K562 (cell line): ENCODE results near the gene GSS. TPM values are rescaled to one million over a fixed set of nuclear protein-coding genes. Genes with fewer than 3 reads are reported as not detected.

ENCODE experiments used
- ATAC-seq: fragments of 200-7000 bp; cut with Tn5 transposase; 3 replicates; pipeline ENCODE4 v1.9.1; 2020; ENCODE audit warnings: moderate library complexity
- BruUV-seq: library from RNA; stranded (reverse); fragments of 400-500 nt; replicated peaks from 2 replicates; lab custom pipeline; 2021; lab: Mats Ljungman, UMichigan
- CTCF ChIA-PET: fragments of 300-600 bp; formaldehyde crosslinking; extraction: SDS; loops from one replicate; lab custom pipeline; 2021; ENCODE audit warnings: low intra/inter-chr PET ratio; lab: Yijun Ruan, JAX
- POLR2A ChIA-PET: fragments of 300-600, 350-650 bp; sonication (Branson Sonifier 250); formaldehyde crosslinking; extraction: SDS; loops from one replicate; lab custom pipeline; 2021; ENCODE audit warnings: antibody characterized with exemption, inconsistent platforms; lab: Yijun Ruan, JAX
- DNase-seq, 4 experiments: peaks; one replicate each; pipeline versions ENCODE4 v3.0.0 to v3.0.0-alpha.2; 2011 to 2018; ENCODE audit warnings: low spot score in 3 of 4, mixed read lengths in 3 of 4; ENCODE audit errors: extremely low read depth in 1 of 4
- FAIRE-seq: peaks from 2 replicates; lab custom pipeline; 2011; peaks lifted over from hg19 to GRCh38; lab: Jason Lieb, UNC
- H2AFZ ChIP-seq: 2 replicates; pipeline ENCODE4 v1.6.0; 2011; ENCODE audit warnings: low read depth, low read length, control low read depth, inconsistent platforms
- H3K27ac ChIP-seq: fragments of 200-600 bp; 3 replicates; pipeline ENCODE4 v1.8.0; 2011; ENCODE audit warnings: low read depth, mild to moderate bottlenecking, control low read depth, inconsistent platforms, low read length, moderate library complexity, mixed read lengths; ENCODE audit errors: extremely low read depth
- H3K27me3 ChIP-seq, 2 experiments: fragments of 300-600 bp in 1 of 2; 2 replicates in 1 of 2; 3 replicates in 1 of 2; pipeline versions ENCODE4 v1.6.0 to v1.8.0; 2011; ENCODE audit warnings: inconsistent platforms in 2 of 2, low read length in 2 of 2, mild to moderate bottlenecking in 1 of 2, mixed read lengths in 1 of 2, moderate library complexity in 1 of 2; ENCODE audit not compliant: control insufficient read depth in 2 of 2, insufficient read depth in 2 of 2
- H3K36me3 ChIP-seq: fragments of 300-600 bp; 3 replicates; pipeline ENCODE4 v1.8.0; 2011; ENCODE audit warnings: mild to moderate bottlenecking, low read length, inconsistent platforms; ENCODE audit not compliant: control insufficient read depth, insufficient read depth
- H3K4me1 ChIP-seq, 2 experiments: fragments of 200-600 bp in 1 of 2; replicated peaks in 1 of 2; 2 replicates in 1 of 2; 3 replicates in 1 of 2; pipeline versions ENCODE4 v1.5.1 to v1.8.0; 2011; ENCODE audit warnings: inconsistent platforms in 2 of 2, low read length in 2 of 2, mild to moderate bottlenecking in 1 of 2, mixed read lengths in 1 of 2, moderate library complexity in 1 of 2; ENCODE audit not compliant: control insufficient read depth in 2 of 2, insufficient read depth in 2 of 2
- H3K4me2 ChIP-seq: 2 replicates; pipeline ENCODE4 v1.6.1; 2011; ENCODE audit warnings: low read length, control low read depth, inconsistent platforms, mixed read lengths; ENCODE audit not compliant: insufficient read depth
- H3K4me3 ChIP-seq: fragments of 200-600 bp; sonication (generic), shearing (Covaris generic); 2 replicates; pipeline ENCODE4 v1.5.1; 2016; ENCODE audit warnings: control low read depth, inconsistent platforms
- H3K79me2 ChIP-seq: fragments of 200-600 bp; 3 replicates; pipeline ENCODE4 v1.8.0; 2011; ENCODE audit warnings: low read length, inconsistent platforms; ENCODE audit not compliant: control insufficient read depth, insufficient read depth
- H3K9ac ChIP-seq, 2 experiments: 2 replicates each; pipeline versions ENCODE4 v1.6.0 to v1.6.1; 2011; ENCODE audit warnings: low read depth in 2 of 2, low read length in 2 of 2, control low read depth in 1 of 2, inconsistent platforms in 1 of 2, mild to moderate bottlenecking in 1 of 2, mixed read lengths in 1 of 2; ENCODE audit not compliant: insufficient read depth in 1 of 2
- H3K9me1 ChIP-seq: one replicate; pipeline ENCODE4 v1.6.0; 2011; ENCODE audit warnings: inconsistent platforms, mild to moderate bottlenecking, low read length, moderate library complexity; ENCODE audit not compliant: control insufficient read depth, insufficient read depth
- H3K9me3 ChIP-seq: replicated peaks from 2 replicates; pipeline ENCODE4 v1.5.1; 2011; ENCODE audit warnings: low read depth, low read length, inconsistent platforms; ENCODE audit not compliant: control insufficient read depth, insufficient read depth
- H4K20me1 ChIP-seq: replicated peaks from 2 replicates; pipeline ENCODE4 v1.6.1; 2011; ENCODE audit warnings: low read length, inconsistent platforms, mixed read lengths; ENCODE audit not compliant: control insufficient read depth, insufficient read depth
- C11orf30 ChIP-seq: fragments of 450-650 bp; IDR thresholded peaks from 2 replicates; pipeline ENCODE4 v1.6.1; 2016; ENCODE audit warnings: low read depth, mild to moderate bottlenecking
- DPF2 ChIP-seq: fragments of 450-650 bp; IDR thresholded peaks from 2 replicates; pipeline ENCODE4 v1.6.1; 2016
- PHF20 ChIP-seq: fragments of 450-650 bp; IDR thresholded peaks from 2 replicates; pipeline ENCODE4 v1.6.1; 2018; ENCODE audit not compliant: partially characterized antibody
- PHF8 ChIP-seq: fragments of 200-600 bp; sonication (generic); IDR thresholded peaks from 2 replicates; pipeline ENCODE4 v1.6.1; 2012; ENCODE audit warnings: mixed run types, mild to moderate bottlenecking, inconsistent platforms, low read length, moderate library complexity, borderline replicate concordance
- RBM39 ChIP-seq: fragments of 200-400 bp; formaldehyde crosslinking; optimal IDR thresholded peaks from 2 replicates; pipeline ENCODE3; 2018; ENCODE audit warnings: low read depth, low read length
- TAL1 ChIP-seq: fragments of 450-650 bp; IDR thresholded peaks from 2 replicates; pipeline ENCODE4 v1.6.1; 2016; ENCODE audit warnings: mild to moderate bottlenecking
- USF2 ChIP-seq: sonication (generic); formaldehyde crosslinking; IDR thresholded peaks from 2 replicates; pipeline ENCODE4 v1.5.0; 2020; ENCODE audit warnings: missing genetic modification reagents
- ZNF143 ChIP-seq: sonication (generic); formaldehyde crosslinking; IDR thresholded peaks from 2 replicates; pipeline ENCODE4 v1.9.0; 2022; ENCODE audit warnings: mild to moderate bottlenecking, missing genetic modification reagents
- ZNF584 ChIP-seq: fragments of 200-800 bp; sonication (Bioruptor generic); IDR thresholded peaks from 2 replicates; pipeline ENCODE4 v1.6.1; 2016; ENCODE audit warnings: low read depth, mild to moderate bottlenecking, missing genetic modification characterization, missing compliant biosample characterization
- WGBS: fragments of 100-300 bp; shearing (Covaris generic); methylation state at CpG from one replicate; pipeline ENCODE4 v1.1.6; 2016; ENCODE audit warnings: low coverage, mixed read lengths; ENCODE audit not compliant: insufficient coverage; ENCODE audit errors: missing lambda C conversion rate; 5-methylcytosine and 5-hydroxymethylcytosine counted together
- in situ Hi-C: fragments of 300-500 bp; cut with MboI; formaldehyde crosslinking; loops from 4 replicates; pipeline ENCODE4 v1.15.0; 2018; ENCODE audit warnings: inconsistent platforms, mixed read lengths
- intact Hi-C: fragments of 100-400 bp; cut with micrococcal nuclease; formaldehyde crosslinking; loops from 2 replicates; pipeline ENCODE4 v1.14.2; 2022
- polyA plus RNA-seq, 8 experiments: library from polyadenylated mRNA; depleted of rRNA in 4 of 8; stranded (reverse) in 5 of 8; unstranded in 3 of 8; fragments of >200 nt; fragmentation: Nextera tagmentation in 2 of 8; fragmentation: Illumina TruSeq in 1 of 8; extraction: Ambion mirVana in 2 of 8; extraction: Trizol in 1 of 8; gene quantifications; 2 replicates each; pipeline versions ENCODE4 v1.2.1 to v1.2.3, GENCODE V29; 2011 to 2014; ENCODE audit warnings: inconsistent platforms in 1 of 8, missing spikeins in 1 of 8
- total RNA-seq, 7 experiments: library from RNA; depleted of rRNA in 6 of 7; stranded (reverse); fragments of >200 nt in 6 of 7; fragmentation: Illumina TruSeq in 2 of 7; extraction: Trizol in 2 of 7; gene quantifications; 2 replicates each; pipeline versions ENCODE4 v1.2.1 to v1.2.3, GENCODE V29; 2011 to 2021; ENCODE audit warnings: low replicate concordance in 1 of 7

Gene GSS
- total and polyA plus RNA-seq, 9 of the 15 experiments (the other 6 are each of a cell fraction or from before 2014, with no cell fraction given) = 18.4 to 165 (median 89.4) TPM

GRCh38 chr20:34952671-34953070 is 2.9 kb downstream of the GSS start:
- POLR2A ChIA-PET = interaction anchor here (0.7 to 1.8 kb wide), 3 partner anchors 16 to 77 kb away, joined by 3 to 9 read pairs (median 5); partner anchors contain the start of gene ACSS2
- no TSS peak for BruUV-seq
- Histone ChIP-seq H3K4me3 (no peak overlapping the region), H2AFZ (no peak overlapping the region), H3K27me3 (no peaks in the 10 kb centered on the region), H3K4me2 (no peak overlapping the region), H3K36me3 (peaks cover 50% of the 10 kb centered on the region), H3K27ac (no peak overlapping the region), H3K4me1 (peaks cover 11 to 20% of the 10 kb centered on the region in 2 experiments; a peak in 4 of 5 replicates), H3K9me1 (no peaks in the 10 kb centered on the region), H3K9ac (no peak overlapping the region), H3K9me3 (no peaks in the 10 kb centered on the region), H4K20me1 (no peaks in the 10 kb centered on the region), H3K79me2 (peaks cover 25% of the 10 kb centered on the region)
- no peak for TF ChIP-seq ZNF143 (CRISPR knock-in tag)
- no peak for TF ChIP-seq PHF8
- no peak for TF ChIP-seq PHF20
- no peak for TF ChIP-seq DPF2
- TF ChIP-seq USF2 (CRISPR knock-in tag) = no peak
- no peak for TF ChIP-seq C11orf30
- TF ChIP-seq RBM39 = no peak
- TF ChIP-seq ZNF584 (CRISPR knock-in tag) = no peak
- no peak for TF ChIP-seq TAL1
- CTCF ChIA-PET = no interaction called here
- WGBS = 87% methylated on average over 5 of the region's 5 CpGs
- no peak for DNase-seq
- no peak for ATAC-seq
- in situ Hi-C loops (no loop called here), intact Hi-C loops (no loop called here)
- no peak for FAIRE-seq
